HG02852 (cell line): ENCODE data around the gene TBC1D17.

Experiments
- ATAC-seq: cut with Tn5 transposase; IDR thresholded peaks from one replicate; pipeline ENCODE4 v1.9.1; 2021; ENCODE audit warnings: mild to moderate bottlenecking, moderate library complexity; ENCODE audit not compliant: unreplicated experiment

TBC1D17 gene

DNA sequence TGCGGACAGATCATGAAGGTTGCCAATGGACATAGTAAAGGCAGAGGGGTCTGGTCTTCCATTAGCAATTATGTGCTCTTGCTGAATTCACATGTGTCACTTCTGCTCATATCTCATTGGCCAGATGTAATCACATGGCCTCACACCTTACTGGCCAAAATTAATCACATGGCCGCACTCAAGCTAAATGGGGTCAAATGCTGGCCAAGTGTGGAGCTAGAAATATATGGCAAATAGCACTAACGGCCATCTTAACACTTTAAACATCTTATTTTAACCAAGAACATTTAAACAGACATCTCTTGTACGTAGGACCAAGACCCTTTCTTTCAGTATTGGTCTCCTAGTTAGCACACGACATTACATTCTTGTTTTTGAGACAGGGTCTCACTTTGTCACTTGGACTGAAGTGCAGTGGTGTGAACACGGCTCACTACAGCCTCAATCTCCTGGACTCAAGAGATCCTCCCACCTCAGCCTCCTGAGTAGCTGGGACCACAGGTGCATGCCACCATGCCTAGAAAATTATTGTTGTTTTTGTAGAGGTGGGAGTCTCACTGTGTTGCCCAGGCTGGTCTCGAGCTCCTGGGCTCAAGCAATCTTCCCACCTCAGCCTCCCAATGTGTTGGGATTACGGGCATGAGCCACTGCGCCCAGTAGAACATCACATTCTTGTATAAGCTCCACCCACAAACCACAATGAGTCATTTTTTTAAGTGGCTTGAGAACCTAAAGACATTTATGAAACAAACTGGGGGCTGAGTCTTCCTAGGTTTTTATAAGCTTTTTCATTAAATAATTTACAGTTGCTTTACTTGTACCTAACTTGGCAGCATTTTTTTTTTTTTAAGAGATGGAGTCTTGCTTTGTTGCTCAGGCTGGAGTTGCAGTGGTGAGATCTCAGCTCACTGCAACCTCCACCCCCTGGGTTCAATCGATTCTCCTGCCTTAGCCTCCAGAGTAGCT, 29.5 kb upstream of the TBC1D17 start:
- no peak for ATAC-seq

DNA sequence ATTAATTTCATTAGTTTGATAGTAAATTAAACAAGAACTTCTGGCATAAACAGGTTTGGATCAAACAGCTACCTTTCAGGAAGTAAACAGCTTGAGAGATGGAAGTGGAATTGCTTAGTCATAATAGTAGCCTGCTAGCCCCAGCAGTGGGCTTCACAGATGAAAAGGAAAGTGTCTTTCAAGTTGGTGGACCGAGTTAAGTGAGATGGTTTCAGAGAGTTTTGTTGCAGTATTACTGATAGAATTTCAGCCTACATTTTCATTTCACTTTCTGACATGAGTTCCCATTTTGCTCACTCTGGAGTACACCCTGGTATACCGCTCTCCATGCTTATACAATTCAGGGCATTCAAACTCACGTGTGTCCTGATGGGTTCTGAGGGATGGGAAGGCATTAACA, 28.6 kb upstream of the TBC1D17 start:
- no peak for ATAC-seq

DNA sequence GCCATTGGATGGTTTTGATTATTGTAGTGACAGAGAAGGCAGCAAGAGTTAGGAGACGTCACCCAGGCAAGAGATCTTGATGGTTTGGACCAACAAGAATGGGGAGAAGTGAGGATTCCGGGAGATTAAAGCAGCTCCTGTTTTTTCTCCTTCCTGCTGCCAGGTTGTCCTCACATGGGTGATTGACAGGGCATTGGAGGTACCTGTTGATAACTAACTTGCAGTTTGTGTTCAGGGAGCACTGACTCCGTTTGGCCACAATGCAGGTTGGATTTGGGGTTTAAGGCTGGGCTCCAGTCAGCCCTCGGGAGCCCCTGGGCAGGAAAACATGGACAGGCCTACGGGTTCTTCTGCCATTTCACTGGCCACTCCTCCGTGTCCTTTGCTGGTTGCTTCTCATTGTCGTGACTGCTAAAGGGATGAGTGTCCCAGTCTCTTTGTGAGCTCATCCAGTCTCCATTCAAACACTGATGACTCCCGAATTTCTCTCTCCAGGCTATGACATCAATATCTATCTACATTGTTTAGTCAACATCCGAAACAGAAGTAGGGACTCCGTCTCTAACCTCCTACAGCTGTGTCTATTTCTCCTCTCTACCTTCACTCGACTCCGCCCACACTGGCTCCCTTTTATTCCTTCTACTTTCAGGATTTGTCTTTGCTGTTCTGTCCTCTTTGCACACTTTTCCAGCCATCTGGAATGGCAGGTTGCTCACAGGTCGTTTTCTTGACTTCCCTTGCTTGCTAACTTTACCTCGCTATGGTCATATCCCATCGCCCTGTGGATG, 27.9 kb upstream of the TBC1D17 start:
- ATAC-seq = no peak

DNA sequence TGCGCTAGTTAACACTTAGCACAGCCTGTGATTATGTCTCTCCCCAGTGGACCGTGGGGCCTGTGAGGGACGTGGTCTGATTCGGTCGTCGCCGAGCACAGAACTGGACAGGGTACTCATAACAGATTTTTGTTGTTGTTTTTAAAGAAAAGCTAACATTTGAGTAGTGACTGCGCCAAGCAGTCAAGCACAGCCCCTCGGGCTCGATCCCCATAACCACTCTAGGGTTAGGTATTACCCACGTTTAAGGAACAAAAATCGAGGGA, 27.3 kb upstream of the TBC1D17 start:
- ATAC-seq = no peak

DNA sequence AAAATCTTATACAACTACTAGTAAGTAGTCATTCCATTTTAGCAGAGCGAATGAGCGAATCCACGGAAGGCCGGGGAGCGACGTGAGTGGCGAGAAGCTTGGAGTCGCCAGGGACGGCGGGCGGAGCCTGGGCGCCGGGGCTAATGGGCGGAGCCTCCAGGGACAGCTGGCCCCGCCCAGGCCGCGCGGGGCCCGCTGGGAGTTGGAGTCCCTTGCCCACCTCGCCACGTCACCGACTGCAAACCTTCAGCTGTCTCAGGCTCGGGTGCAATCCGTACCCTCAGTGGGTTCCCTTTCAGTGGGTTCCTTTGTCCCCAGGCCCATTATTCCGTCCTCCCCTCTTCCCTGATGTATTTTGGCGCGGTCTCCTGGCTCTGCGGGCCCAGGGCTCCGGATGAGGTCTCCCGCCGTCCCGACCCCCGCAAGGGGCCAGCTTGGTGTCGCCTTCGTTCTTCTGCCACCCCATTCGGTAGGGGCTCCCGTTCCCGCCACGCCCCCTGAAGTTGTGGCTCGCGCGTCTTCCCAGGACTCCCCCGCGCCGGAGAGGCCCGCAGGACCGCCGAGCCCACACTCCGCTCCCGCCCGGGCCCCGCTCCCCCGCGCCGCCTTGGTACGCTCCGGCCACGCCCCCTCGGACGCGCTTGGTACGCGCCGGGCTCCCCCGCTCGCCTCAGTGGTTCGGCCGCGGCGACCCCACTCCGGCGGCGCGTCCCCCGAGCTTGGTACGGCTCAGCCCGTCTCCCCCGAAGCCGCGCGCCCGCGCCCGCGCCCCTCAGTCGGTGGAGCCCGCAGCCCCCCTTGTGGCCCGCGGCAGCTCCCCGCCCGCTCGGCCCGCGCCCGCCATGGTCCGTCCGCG, 26.8 kb upstream of the TBC1D17 start, which contains the start of gene PTOV1:
TSS of gene PTOV1 (plus strand) at position 673 of the 856 bp plus-strand sequence.
- peak; percentile 68 for ATAC-seq

DNA sequence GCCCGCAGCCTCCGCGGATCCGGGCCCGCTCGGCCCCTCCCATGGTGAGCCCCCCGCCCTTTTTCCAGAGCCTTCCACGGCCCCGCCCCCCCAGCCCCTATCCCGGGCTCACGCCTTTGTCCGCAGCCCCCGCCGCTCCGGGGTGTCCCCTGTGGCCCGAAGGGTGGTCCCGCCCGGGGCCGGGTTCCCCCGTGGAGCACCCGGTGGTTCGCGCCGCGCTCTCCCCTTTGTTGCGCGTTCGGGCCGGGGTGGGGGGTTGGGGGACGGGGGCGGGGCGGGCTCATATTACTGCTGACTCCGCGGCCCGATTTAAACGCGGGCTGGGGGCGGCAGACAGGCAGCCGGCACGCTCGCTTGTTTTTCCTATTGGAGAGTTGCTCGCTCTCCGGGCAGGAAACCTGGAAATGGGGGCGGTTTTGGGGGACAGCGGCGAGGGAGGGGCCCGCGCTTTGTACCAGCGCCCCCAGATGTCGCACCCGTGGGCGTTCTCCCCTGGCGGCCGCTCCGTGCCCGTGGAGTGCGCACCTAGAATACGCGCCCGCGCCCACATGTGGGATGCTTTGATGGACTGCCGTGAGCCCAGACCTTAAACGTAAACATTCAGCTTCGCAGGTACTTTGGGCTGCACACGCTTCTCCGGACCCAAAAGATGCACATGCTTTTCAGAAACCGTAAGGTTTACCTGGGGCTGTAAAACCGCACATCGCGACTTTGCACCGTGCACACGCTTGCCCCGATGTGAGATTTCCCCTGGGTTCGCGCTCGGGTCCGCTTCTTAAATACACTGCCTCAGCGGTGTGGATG, 25.8 kb upstream of the TBC1D17 start:
- ATAC-seq = no peak

DNA sequence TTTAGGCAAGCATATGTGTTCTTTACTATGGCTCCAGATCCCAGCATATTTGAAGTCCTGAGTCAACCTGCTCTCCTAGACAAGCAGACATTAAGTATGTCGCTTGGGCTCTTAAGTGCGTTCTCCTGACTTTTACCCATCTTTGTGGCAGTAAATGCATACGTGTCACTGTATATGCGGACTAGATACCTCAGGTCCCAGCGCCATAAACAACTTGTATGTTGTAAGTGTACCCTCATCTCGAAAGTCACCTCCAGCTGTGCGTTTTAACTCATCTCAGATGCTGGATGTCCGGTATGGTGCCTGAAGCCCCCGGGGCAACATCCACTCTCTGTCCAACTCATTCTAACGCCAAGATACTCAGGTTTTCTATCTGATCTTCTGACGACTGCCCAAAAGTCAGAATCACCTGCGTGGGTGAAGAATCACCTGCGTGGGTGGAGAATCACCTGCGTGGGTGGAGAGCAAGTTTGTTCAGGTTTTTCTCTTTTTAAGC, 24.8 kb upstream of the TBC1D17 start:
- ATAC-seq = no peak

DNA sequence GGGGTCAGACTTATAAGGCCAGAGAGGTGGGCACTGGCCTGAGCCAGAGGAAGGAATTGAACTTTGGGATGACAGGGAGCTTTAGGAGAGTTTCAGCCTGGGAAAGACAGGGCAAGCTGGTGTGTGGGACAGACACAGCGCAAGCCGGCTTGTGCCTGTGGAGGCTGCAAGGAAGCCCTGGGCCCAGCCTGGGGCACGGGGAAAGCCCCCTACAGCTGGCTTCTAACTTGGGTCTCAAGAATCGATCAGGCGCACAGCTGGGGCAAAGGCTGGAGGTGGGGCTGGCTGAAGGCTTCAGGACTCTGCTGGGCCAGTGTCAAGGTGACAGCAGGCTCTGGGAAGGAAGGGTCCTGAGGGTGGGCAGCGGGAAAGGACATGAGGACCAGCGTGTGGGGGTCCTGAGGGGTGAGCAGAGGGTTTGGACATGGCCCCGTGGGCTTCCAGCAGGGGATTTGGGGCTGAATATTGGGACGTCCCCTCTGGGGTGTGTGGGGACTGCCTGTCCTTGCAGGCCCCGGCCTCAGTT, 23.6 kb upstream of the TBC1D17 start:
- ATAC-seq = no peak

DNA sequence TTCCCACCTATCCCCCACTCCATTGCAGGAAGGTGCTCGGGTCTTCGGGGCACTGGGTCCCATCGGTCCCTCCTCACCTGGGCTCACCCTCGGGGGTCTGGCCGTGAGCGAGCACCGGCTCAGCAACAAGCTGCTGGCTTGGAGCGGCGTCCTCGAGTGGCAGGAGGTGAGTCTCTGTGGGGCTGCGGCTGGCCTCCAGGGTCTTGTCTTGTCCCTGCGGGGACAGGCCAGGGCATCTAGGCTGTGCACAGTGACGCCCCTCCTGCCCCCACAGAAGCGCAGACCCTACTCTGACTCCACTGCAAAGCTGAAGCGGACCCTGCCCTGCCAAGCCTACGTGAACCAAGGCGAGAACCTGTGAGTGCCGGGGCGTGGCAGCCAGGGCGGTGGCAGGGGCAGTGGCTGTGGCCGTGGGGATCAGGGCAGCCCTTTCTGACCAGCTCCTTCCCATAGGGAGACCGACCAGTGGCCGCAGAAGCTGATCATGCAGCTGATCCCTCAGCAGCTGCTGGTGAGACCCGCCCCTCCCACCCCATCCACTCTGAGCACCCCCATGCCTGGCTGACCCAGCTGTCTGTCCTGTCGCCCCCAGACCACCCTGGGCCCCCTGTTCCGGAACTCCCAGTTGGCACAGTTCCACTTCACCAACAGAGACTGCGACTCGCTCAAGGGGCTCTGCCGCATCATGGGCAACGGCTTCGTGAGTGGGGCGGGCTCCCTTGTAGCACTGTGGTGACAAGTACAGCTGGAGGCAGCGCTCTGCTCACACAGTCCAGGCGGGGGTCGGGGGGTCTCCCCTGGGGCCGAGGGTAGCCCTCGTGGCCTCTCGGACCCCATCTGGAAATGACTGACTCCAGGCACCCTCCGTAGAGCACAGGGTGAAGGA, 22.9 kb upstream of the TBC1D17 start:
- ATAC-seq = no peak

DNA sequence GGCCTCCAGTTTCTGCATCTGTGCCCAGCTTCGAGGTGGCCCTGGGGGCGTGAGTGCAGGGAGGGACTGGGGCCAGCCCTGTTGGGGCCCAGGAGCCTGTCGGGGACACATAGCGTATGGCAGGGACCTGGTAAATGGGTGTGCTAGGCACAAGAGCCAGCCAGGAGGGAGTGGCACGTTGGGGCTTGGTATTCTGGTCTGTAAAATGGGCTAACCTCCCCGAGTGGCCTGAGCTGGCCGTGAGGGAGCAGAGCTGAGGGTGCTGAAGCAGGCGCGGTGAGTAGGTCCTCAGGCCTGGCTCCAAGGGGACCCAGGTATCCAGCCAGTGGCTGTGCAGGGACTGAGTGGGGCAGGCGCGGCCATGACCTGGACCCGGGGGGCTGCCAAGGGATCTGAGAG, 22.2 kb upstream of the TBC1D17 start:
- no peak for ATAC-seq

DNA sequence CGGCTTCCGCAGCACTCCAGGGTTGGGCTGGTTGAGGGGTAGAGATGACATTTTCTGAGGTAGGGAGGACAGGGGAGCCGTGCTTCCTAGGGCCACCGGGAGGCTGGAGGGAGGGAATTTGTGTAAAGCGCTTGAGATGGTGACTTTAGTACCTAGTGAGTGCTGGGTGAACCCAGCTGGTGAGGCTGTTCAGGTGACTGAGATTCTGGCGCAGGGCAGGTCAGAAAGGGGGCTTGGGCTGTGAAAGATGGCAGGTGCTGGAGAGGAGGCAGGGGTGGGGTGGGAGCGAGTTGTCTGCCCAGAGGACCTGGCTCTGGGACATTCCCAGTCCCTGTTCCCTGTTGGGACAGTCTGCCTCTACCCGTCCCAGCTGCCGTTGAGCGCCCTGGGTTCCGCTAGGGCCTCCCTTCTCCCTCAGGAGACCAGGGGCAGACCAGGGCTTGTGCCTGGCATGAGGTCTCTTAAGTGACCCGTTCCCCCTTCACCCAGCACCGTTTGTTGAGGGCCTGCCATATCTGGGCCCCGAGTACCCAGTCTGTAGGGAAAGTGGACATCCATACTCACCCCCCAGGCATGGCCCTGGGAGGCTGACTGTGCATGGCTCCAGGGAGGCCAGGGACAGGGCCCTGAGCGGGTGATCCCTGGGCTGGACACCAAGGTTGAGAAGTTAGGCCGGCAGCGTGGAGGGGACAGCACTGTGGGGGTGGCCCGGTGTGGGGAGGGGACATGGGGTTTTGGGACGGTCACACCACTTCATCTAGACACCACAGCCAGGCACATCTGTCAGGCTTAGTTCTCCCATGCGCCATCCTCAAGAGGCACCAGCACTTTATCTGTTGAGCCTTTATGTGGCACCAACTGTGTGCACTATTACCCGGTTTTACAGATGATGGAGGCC, 21.6 kb upstream of the TBC1D17 start:
- ATAC-seq = no peak

DNA sequence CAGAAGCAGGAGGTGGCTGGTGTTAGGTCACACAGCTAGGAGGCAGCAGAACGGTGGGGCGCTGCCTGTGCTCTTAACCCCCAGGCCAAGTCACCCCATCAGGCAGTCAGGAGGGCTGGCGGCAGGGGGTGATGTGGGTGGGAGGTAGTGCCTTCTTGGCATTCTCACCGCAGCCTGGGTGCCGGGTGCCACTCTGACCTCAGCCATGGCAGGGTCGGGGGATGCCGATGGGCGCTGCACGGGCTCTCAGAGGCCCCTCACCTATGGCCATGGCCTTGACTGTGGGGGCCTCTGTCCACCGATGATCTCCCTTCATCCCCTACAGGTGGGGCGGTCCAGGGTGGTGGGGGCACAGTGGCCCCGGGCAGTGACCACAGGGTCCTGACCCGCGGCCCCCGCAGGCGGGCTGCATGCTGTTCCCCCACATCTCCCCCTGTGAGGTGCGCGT, 20.9 kb upstream of the TBC1D17 start:
- no peak for ATAC-seq

DNA sequence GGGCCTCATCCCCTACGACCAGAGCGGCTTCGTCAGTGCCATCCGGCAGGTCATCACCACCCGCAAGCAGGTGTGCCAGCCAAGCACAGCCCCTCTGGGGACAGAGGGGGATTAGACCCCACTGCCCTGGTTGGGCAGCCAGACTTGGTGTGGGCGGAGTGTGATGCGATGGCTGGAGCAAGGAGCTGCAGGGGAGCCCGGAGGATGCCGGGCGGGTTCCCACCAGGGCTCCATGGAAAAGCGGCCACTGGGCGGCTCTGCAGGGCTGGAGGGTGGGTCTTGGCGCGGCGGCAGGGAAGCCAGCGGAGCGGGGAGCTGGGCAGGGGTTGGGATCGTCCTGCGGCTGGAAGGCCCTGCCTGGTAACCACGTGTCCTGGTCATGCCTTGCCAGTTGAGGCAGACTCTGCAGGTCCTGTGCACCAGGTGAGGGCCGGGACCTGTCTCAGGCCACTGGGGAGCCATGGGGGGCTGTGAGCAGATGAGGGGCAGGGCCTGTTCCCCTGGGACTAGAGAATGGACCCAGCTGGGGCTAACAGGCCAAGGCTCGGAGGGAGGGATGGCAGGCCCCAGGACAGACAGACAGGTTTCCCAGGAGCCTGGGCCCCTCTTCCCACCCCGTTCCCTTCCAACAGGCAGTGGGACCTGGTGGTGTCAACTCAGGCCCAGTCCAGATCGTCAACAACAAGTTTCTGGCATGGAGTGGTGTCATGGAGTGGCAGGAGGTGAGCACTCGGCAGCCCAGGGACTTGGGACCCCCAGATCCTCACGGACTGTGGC, 20.3 kb upstream of the TBC1D17 start:
- ATAC-seq = no peak

DNA sequence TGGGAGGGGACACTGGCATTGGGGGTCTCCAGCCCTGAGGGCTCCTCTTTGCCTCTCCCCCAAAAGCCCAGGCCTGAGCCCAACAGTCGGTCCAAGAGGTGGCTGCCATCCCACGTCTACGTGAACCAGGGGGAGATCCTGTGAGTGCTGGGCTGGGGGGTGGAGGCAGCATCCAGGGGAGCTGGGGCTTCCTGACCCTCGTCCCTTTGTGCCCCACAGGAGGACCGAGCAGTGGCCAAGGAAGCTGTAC, 19.7 kb upstream of the TBC1D17 start:
- ATAC-seq = no peak

DNA sequence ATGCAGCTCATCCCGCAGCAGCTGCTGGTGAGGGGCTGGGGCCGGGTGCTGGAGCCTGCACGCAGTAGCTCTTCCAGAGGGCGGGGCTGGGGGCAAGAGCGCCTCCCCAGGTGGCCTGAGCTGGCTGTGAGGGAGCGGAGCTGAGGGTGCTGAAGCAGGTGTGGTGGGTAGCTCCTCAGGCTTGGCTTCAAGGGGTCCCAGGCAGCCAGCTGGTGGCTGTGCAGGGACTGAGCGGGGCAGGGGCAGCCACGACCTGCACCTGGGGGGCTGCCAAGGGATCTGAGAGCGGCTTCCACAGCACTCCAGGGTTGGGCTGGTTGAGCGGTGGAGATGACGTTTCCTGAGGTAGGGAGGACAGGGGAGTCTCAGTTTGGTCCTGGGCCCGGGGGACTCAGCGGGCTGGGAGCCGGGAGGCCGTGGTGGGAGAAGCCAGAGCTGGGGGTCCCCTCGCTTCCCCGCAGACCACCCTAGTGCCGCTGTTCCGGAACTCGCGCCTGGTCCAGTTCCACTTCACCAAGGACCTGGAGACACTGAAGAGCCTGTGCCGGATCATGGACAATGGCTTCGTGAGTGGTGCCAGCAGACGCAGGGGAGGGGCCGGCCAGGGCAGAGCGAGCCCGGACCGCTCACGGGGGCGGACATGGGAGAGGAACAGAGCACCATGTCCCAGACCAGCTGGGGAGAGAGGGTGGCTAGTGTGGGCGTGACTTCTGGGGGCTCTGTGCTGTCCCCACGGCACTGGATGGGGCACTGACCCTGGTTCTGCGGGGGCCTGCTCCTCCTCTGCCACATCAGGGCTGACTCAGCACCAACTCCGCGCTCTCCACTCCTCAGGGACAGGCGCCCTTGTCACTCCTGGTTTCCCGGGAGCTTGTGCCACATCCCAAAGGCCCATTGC, 19.2 kb upstream of the TBC1D17 start:
- no peak for ATAC-seq

DNA sequence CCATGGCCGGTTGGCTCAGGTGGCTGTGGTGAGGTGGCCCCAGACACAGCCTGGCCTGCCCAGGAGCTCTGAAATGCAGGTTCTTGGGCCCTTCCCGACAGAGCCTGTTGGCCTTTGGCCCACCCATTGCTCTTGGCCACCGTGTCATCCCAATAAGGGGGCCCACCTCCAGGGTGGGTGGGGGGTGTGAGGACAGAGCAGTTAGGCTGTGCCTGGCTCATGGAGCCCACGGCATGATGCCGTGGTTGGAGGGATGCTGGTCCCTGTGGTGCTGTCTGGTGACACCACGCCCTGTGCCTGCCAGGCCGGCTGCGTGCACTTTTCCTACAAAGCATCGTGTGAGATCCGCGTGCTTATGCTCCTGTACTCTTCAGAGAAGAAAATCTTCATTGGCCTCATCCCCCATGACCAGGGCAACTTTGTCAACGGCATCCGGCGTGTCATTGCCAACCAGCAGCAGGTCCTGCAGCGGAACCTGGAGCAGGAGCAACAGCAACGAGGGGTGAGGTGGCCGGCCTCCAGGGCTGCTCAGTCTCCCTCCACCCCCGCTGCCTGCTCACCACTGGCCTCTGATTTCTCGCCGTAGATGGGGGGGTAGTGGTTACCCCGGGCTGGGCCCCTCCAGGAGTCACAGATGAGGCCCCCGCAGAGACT, 17.7 kb upstream of the TBC1D17 start:
- no peak for ATAC-seq
